Lower leg skin (tissue), 4 donors: Measurements from ENCODE around the gene PDGFA. TPM values are rescaled to one million over a fixed set of nuclear protein-coding genes. Genes with fewer than 3 reads are reported as not detected.

Experiments used
- DNase-seq, 2 donors: peaks; one replicate each; pipeline ENCODE4 v3.0.0-alpha.2; 2019; ENCODE audit warnings: low spot score in 2 of 2
- H3K4me3 ChIP-seq: fragments of 200-600 bp; sonication (generic); 2 replicates; pipeline ENCODE4 v1.5.1; 2017; ENCODE audit warnings: mild to moderate bottlenecking, low read depth; ENCODE audit not compliant: poor library complexity, severe bottlenecking
- POLR2A ChIP-seq, 2 donors: fragments of 450-650 bp; IDR thresholded peaks; one replicate each; pipeline ENCODE4 v1.6.1; 2016 to 2017; ENCODE audit warnings: antibody characterized with exemption in 2 of 2, mild to moderate bottlenecking in 1 of 2, moderate library complexity in 1 of 2
- WGBS, 2 donors: methylation state at CpG; one replicate each; pipeline ENCODE4 v1.1.5; 2018; 5-methylcytosine and 5-hydroxymethylcytosine counted together
- intact Hi-C: fragments of 100-400 bp; cut with DNase I; formaldehyde crosslinking; loops from one replicate; pipeline ENCODE4 v1.15.0; 2023; ENCODE audit warnings: low total_unique reads
- total RNA-seq, 4 donors: library from RNA; depleted of rRNA; stranded (reverse); fragments of >200 nt; gene quantifications; one replicate each; pipeline ENCODE4 v1.1.0, GENCODE V29; 2016
- TF ChIP-seq, protein P1 (sequence below), 3 donors: fragments of 450-650 bp; IDR thresholded peaks; one replicate each; pipeline ENCODE4 v1.5.1; 2016; ENCODE audit warnings: antibody characterized with exemption in 3 of 3, mild to moderate bottlenecking in 3 of 3, moderate library complexity in 2 of 3

The PDGFA gene
- total RNA-seq, 4 donors from 2014 or later: 13.0 to 27.0 (median 20.5) TPM

DNA sequence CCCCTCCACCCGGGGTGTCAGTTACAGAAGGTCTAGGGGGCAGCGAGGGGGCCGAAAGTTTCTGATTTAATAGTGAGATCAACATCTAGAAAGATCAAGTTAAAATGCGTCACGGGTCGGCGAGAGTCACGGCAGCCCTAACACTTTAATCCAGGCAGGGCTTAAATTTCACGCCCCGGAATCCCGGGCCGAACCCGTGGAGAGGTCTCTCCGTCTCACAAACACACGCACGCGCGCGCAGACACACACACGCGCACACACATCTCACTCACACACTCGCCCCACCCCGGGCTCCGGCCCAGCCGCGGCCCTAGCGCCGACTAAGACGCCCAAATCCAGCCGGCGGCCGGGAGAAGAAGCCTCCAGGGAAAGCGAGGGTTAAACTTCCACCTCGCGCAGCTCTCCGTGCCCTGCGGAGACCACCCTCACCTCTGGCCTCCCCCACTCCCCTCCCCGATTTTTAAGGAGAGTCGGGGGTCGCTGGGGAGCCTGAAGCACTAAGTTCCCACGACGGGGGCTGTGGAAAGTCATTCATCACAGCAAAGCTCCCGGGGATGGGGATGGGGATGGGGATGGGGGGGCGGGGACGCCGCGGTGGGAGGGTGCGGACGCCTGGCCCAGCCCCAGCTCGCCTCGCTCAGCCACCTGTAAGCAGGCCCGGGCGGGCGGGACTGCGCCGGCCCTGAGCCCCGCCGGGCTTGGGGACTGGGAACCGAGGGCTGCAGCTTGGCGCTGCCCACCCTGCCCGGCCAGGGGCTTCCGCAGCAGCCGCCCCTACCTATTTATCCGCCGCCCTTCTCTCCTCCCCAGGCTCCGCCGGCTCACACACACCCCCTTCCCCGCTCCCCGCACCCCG, 1.6 kb downstream of the PDGFA start:
- peak overlapping the region; percentile 49 for H3K4me3 ChIP-seq
- intact Hi-C loops: no loop called here
- TF ChIP-seq, protein P1, sequence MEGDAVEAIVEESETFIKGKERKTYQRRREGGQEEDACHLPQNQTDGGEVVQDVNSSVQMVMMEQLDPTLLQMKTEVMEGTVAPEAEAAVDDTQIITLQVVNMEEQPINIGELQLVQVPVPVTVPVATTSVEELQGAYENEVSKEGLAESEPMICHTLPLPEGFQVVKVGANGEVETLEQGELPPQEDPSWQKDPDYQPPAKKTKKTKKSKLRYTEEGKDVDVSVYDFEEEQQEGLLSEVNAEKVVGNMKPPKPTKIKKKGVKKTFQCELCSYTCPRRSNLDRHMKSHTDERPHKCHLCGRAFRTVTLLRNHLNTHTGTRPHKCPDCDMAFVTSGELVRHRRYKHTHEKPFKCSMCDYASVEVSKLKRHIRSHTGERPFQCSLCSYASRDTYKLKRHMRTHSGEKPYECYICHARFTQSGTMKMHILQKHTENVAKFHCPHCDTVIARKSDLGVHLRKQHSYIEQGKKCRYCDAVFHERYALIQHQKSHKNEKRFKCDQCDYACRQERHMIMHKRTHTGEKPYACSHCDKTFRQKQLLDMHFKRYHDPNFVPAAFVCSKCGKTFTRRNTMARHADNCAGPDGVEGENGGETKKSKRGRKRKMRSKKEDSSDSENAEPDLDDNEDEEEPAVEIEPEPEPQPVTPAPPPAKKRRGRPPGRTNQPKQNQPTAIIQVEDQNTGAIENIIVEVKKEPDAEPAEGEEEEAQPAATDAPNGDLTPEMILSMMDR (IDR thresholded peaks at IDR 0.05): no peak
- TF ChIP-seq POLR2A (IDR thresholded peaks at IDR 0.05): no peak
- WGBS, 2 donors: 1 to 2% methylated on average over 58 to 65 of the region's 70 CpGs
- peak in 1 of 2 donors; percentile 45 for DNase-seq

DNA sequence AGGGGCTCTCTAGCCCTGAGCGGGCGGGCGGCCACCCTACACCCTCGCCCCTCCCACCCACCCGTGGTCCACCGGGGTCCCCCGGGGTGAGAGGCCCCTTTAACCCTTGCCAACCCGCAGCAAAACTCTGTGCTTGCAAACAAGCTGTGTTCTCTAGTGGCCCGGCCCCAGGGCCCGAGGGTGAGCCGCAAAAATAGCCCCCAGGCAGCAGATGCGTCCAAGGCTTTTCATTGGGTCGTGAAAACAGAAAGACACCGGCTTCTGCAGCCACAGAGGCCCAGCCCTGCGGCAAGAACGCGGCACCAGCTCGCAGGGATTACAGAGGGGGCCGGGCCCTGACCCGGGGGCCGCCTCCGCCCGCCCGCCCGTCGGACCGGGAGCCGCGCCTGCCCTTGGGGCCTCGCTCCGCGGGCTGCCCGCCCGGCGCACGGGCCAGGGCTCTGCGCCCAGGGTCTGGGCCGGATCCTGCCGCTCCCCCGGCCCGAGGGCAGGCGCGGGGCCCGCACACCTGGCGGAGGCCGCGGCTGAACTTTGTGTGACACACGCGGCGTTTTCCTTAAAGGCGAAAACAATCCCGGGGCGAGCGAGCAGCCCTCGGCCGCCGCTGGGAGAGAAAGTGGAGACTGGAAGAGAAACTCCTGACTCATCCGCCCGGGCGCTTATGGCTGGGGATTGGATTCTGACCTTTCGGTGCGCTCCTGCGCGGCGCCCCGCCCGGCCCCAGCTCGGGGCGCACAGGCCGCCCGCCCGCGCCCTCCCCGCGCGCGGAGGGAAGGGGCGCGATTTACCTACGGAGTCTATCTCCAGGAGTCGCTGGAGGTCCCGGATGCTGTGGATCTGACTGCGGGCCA, 2.8 kb downstream of the PDGFA start:
- WGBS, 2 donors: 4 to 6% methylated on average over 14 to 37 of the region's 83 CpGs
- DNase-seq: no peak
- peak overlapping the region; percentile 27 for H3K4me3 ChIP-seq
- intact Hi-C loops: no loop called here
- TF ChIP-seq POLR2A (IDR thresholded peaks at IDR 0.05): no peak
- TF ChIP-seq, protein P1 (IDR thresholded peaks at IDR 0.05): no peak

DNA sequence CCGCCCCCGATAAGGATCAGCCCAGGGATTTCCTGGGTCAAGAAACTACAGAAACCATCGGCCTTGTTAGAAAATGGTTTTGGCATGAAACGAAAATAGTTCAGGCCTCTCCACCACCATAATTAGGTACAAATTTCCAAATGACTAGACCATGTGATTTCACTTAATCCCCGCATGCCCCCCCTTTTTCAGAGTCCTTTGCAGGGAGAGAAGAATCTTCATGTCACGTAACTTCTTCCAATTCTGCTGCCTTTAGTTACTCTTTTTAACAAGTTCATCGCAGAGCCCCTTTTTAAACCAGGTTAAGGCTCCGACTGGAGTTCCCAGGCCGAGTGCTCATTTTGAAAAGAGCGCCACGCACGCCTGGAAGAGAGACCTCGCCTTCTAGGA, 3.4 kb downstream of the PDGFA start:
- no peak overlapping the region for H3K4me3 ChIP-seq
- no peak for DNase-seq
- intact Hi-C loops: no loop called here
- TF ChIP-seq, protein P1 (IDR thresholded peaks at IDR 0.05): no peak
- no peak for TF ChIP-seq POLR2A (IDR thresholded peaks at IDR 0.05)
- WGBS, 2 donors: 23 to 38% methylated on average over 13 of the region's 13 CpGs

DNA sequence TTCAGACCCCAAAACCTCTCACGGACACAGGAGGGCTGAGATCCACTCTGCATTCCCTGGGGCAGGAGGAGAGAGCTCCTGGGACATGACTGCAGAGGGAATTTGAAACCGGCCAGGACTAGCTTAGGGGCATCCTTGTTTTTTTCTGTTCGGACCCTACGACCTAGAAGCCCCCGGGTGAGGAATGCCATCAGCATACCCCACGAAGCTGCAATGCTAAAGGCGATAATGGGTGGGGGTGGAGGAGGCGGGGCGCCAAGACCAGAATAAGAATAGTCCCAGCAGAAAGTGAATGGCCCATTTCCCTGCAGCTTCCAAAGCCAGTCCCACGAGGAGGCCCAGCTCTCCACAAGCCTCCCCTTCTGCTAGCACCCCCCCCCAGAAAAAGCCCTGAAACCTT, 4.0 kb downstream of the PDGFA start:
- intact Hi-C loops: no loop called here
- no peak for DNase-seq
- no peak overlapping the region for H3K4me3 ChIP-seq
- 50 to 57% methylated on average over 10 of the region's 10 CpGs for WGBS, 2 donors
- TF ChIP-seq, protein P1 (IDR thresholded peaks at IDR 0.05): no peak

DNA sequence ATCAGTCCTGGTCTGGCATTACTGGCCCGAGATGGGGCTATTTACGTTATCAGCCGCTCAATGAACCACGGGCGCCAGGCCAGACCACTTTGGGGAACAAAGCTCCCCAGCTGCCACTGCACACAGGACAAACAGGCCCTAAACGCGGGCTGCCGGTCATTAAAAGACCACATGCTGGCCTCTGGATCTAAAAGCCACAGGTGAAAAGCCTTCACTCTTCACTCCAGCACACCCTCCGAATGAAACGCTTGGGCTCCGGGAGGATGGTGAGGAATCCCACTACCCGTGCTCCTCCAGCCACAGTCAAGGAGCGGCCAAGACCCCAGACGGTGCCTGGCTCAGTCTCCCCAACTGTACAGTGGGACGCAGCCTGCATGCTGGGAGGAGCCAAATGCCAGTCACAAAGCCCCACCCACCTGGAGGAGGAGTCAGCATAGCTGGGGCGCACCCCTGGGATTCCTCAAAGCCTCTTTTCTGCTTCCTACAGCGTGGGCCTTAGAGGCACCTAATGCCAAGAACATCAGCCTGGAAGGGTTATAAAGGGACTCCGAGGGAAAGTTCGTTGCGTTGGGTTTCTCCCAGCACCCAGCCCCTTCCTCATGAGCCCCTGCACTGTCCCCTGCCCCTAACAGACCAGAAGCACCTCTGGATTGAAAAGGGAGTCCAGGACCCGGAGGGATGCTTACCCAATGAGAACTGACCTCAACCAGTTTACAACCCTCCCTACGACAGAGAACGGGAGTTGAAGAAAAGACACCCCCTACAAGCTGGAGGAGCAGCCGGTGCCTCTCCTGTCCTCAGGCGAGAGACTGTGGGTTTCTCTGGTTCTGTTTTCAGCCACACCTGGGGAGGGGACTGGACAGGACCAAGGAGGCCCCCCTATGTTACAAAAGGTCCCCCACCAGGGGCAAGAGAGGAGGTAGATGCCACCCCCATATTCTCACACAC, 4.7 kb downstream of the PDGFA start:
- TF ChIP-seq, protein P1 (IDR thresholded peaks at IDR 0.05): no peak
- no peak for TF ChIP-seq POLR2A (IDR thresholded peaks at IDR 0.05)
- H3K4me3 ChIP-seq: no peak overlapping the region
- intact Hi-C loops: no loop called here
- WGBS, 2 donors: 57 to 59% methylated on average over 24 to 25 of the region's 25 CpGs
- no peak for DNase-seq
